ENCODE results near the gene TBC1D14.
"Not testable (repeated sequence)": the region's sequence is repeated elsewhere in the genome, so short reads cannot be mapped to it uniquely, and the experiment has no call there.

TBC1D14 gene

GRCh38 chr4:7068883-7069282 is 159.3 kb downstream of the TBC1D14 start:
- no peak for DNase-seq

GRCh38 chr4:7070729-7071511 is 161.3 kb downstream of the TBC1D14 start:
- peak; percentile 84 to 90 for DNase-seq

- no peak for DNase-seq
Measured at GRCh38 chr4:7073059-7073458, 163.4 kb downstream of the TBC1D14 start.

- DNase-seq: peak in 1 of 2 donors; percentile 54
Measured at GRCh38 chr4:7073526-7074390, 164.1 kb downstream of the TBC1D14 start.

- no peak for DNase-seq
Measured at GRCh38 chr4:7074426-7074825, 164.8 kb downstream of the TBC1D14 start.

- no peak for DNase-seq
Measured at GRCh38 chr4:7075962-7076695, 166.5 kb downstream of the TBC1D14 start.

GRCh38 chr4:7076696-7077082 is 167.1 kb downstream of the TBC1D14 start:
- DNase-seq: no peak

GRCh38 chr4:7077371-7077770 is 167.7 kb downstream of the TBC1D14 start:
- no peak for DNase-seq

- DNase-seq: no peak
Measured at GRCh38 chr4:7078025-7078424, 168.4 kb downstream of the TBC1D14 start.

- not testable (repeated sequence) for DNase-seq
Measured at GRCh38 chr4:7079483-7079882, 169.9 kb downstream of the TBC1D14 start.

- DNase-seq: not testable (repeated sequence)
Measured at GRCh38 chr4:7079909-7080308, 170.3 kb downstream of the TBC1D14 start.
